Small intestine (tissue), 7 donors: ENCODE data around the gene SMDT1. TPM values are rescaled to one million over a fixed set of nuclear protein-coding genes. Genes with fewer than 3 reads are reported as not detected.
"Not testable (repeated sequence)": the region's sequence is repeated elsewhere in the genome, so short reads cannot be mapped to it uniquely, and the experiment has no call there.

Experiments used
- DNase-seq, 2 donors: peaks; one replicate each; pipeline versions ENCODE4 v3.0.0 to v3.0.0-alpha.2; 2013
- FAIRE-seq: peaks from 2 replicates; lab custom pipeline; 2012; peaks lifted over from hg19 to GRCh38; lab: Jason Lieb, UNC
- H3K27ac ChIP-seq, 3 donors: one replicate each; pipeline ENCODE4 v1.5.1; 2013; ENCODE audit warnings: low read length in 2 of 3, mild to moderate bottlenecking in 2 of 3, control low read depth in 1 of 3, inconsistent platforms in 1 of 3, low read depth in 1 of 3, moderate library complexity in 1 of 3
- H3K27me3 ChIP-seq, 3 donors: one replicate each; pipeline ENCODE4 v1.6.1; 2013; ENCODE audit warnings: low read length in 3 of 3, inconsistent platforms in 1 of 3; ENCODE audit not compliant: control insufficient read depth in 3 of 3, insufficient read depth in 3 of 3
- H3K36me3 ChIP-seq, 3 donors: one replicate each; pipeline ENCODE4 v1.6.1; 2013; ENCODE audit warnings: low read length in 3 of 3, inconsistent platforms in 1 of 3, low read depth in 1 of 3, mild to moderate bottlenecking in 1 of 3, moderate library complexity in 1 of 3; ENCODE audit not compliant: control insufficient read depth in 3 of 3, insufficient read depth in 2 of 3
- H3K4me1 ChIP-seq, 3 donors: one replicate each; pipeline ENCODE4 v1.6.1; 2013; ENCODE audit warnings: low read length in 2 of 3, inconsistent platforms in 1 of 3, low read depth in 1 of 3, mild to moderate bottlenecking in 1 of 3, moderate library complexity in 1 of 3; ENCODE audit not compliant: control insufficient read depth in 3 of 3, insufficient read depth in 2 of 3
- H3K4me3 ChIP-seq, 3 donors: one replicate each; pipeline ENCODE4 v1.5.1; 2013; ENCODE audit warnings: low read length in 3 of 3, control low read depth in 1 of 3, inconsistent platforms in 1 of 3, low read depth in 1 of 3, mild to moderate bottlenecking in 1 of 3, moderate library complexity in 1 of 3
- H3K9me3 ChIP-seq, 2 donors: one replicate each; pipeline ENCODE4 v1.6.1; 2013; ENCODE audit warnings: low read depth in 1 of 2, low read length in 1 of 2; ENCODE audit not compliant: control insufficient read depth in 2 of 2, insufficient read depth in 1 of 2
- WGBS, 3 donors: extraction: QIAGEN DNeasy Blood & Tissue Kit; methylation state at CpG; one replicate each; pipeline ENCODE4 v1.1.7; 2013; 5-methylcytosine and 5-hydroxymethylcytosine counted together
- polyA plus RNA-seq, 4 donors: library from polyadenylated mRNA; stranded (reverse) in 3 of 4; unstranded in 1 of 4; fragments of 200-250 nt in 3 of 4; fragments of 120-200 nt in 1 of 4; gene quantifications; one replicate each; pipeline versions ENCODE4 v1.2.1 to v1.2.3, GENCODE V29; 2013
- donor health status: healthy with polysubstance abuse.
- donor health status: control.
- donor health status: control.
- donor health status: Bipolar disorder and iron deficiency.
- donor health status: healthy.

The SMDT1 gene
- polyA plus RNA-seq, 4 donors, result 98.4 to 304 (median 134) TPM

GRCh38 chr22:42128007-42128406 is 48.5 kb downstream of the SMDT1 start:
- FAIRE-seq, DNase-seq, H3K4me1 ChIP-seq, H3K4me3 ChIP-seq, H3K9me3 ChIP-seq, H3K27me3 ChIP-seq, H3K36me3 ChIP-seq, H3K27ac ChIP-seq: not testable (repeated sequence)
- WGBS, 3 donors, result 86 to 88% (median 88%) methylated on average over 10 to 13 of the region's 13 CpGs

DNA sequence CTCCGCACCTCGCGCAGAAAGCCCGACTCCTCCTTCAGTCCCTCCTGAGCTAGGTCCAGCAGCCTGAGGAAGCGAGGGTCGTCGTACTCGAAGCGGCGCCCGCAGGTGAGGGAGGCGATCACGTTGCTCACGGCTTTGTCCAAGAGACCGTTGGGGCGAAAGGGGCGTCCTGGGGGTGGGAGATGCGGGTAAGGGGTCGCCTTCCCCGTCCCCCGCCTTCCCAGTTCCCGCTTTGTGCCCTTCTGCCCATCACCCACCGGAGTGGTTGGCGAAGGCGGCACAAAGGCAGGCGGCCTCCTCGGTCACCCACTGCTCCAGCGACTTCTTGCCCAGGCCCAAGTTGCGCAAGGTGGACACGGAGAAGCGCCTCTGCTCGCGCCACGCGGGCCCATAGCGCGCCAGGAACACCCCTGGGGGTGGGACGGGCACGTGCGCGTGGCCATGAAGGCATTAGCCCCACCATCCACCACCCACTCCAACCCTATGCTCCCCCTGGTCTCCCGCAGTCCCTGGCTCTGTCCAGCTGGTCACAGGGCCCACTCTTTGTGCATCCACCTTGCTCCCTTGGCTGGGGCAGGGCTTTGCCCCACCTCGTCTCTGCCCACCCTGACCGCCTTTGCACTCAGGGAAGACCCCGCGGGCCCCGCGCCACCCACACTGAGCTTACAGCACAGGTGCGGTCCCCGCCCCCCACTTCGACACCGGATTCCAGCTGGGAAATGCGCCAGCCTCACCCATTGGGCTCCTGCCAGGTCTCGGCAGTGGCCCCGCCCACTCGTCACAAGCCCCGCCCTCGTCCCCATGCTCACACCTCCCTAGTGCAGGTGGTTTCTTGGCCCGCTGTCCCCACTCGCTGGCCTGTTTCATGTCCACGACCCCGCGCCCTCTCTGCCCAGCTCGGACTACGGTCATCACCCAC is 49.5 kb downstream of the SMDT1 start:
- H3K4me1 ChIP-seq, H3K27me3 ChIP-seq, H3K36me3 ChIP-seq, FAIRE-seq, H3K27ac ChIP-seq, H3K9me3 ChIP-seq: not testable (repeated sequence)
- H3K4me3 ChIP-seq, result peak overlapping the region in 1 of 3 donors; percentile 28
- WGBS, 3 donors, result 50 to 73% (median 57%) methylated on average over 47 to 65 of the region's 65 CpGs
- peak; percentile 22 to 78 for DNase-seq

DNA sequence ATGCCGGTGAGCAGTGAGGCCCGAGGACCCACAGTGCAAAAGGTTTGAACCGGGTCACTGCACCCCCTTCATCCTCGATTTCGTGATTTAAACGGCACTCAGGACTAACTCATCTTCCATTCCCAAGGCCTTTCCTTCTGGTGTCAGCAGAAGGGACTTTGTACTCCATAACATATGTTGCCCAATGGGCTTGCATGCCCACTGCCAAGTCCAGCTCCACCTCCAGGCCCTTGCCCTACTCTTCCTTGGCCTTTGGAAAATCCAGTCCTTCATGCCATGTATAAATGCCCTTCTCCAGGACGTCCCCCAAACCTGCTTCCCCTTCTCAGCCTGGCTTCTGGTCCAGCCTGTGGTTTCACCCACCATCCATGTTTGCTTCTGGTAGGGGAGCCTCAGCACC is 50.7 kb downstream of the SMDT1 start:
- H3K4me3 ChIP-seq, DNase-seq, H3K9me3 ChIP-seq, H3K27me3 ChIP-seq, FAIRE-seq, H3K4me1 ChIP-seq: not testable (repeated sequence)
- Histone ChIP-seq H3K27ac (peak overlapping the region in 2 of 3 donors; percentile 41 to 94), H3K36me3 (peaks cover 0 to 17% (median 3%) of the 10 kb centered on the region in 3 donors)
- 0 to 13% (median 13%) methylated on average over 1 of the region's 7 CpGs for WGBS, 3 donors

DNA sequence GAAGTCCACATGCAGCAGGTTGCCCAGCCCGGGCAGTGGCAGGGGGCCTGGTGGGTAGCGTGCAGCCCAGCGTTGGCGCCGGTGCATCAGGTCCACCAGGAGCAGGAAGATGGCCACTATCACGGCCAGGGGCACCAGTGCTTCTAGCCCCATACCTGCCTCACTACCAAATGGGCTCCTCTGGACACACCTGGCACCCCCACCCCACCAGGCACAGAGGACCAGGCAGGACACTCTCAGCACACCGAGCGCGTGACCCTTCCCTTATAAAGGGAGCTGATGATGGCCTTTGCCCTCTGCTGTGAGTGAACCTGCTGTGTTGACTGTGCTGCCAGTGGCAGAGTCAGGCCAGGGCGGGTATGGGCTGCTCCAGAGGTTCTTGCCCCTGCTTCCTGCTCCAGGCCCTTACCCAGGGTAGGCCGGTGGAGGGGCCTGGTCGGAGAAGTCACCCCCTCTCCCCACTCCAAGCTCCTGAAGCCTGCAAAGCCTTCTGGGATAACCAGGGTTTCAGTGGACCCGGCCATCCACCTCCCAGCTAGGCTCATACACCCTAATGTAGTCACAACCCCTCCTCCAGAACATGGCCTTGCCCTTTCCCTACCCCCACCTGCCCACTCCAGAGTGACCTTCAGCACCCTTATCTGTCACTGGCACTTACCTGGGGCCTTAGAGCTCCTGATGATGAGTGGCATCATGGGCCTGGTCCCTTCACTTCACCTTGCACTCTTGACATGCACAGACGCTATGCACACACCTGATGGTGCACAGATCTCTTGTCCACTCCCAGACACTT is 51.3 kb downstream of the SMDT1 start, which contains the start of gene CYP2D6:
Gene CYP2D6 (minus strand): TSS at position 172 of the 793 bp plus-strand sequence. CDS start 19 bp downstream, at position 153.
- H3K4me1 ChIP-seq, FAIRE-seq, H3K4me3 ChIP-seq, H3K9me3 ChIP-seq, H3K27me3 ChIP-seq: not testable (repeated sequence)
- peak; percentile 41 to 86 for DNase-seq
- 45 to 81% (median 64%) methylated on average over 10 to 13 of the region's 14 CpGs for WGBS, 3 donors
- Histone ChIP-seq H3K27ac (peak within 1 kb of the TSS; percentile 41 to 94 (median 54)), H3K36me3 (peaks cover 0 to 16% (median 3%) of the 10 kb centered on the region in 3 donors)

- Histone ChIP-seq H3K9me3 (peaks cover 0 to 5% of the 10 kb centered on the region in 2 donors), H3K27me3 (no peaks in the 10 kb centered on the region), H3K4me3 (no peak overlapping the region), H3K27ac (peak overlapping the region in 2 of 3 donors; percentile 3 to 82), H3K4me1 (peaks cover 0 to 3% (median 2%) of the 10 kb centered on the region in 3 donors), H3K36me3 (peaks cover 0 to 13% (median 3%) of the 10 kb centered on the region in 3 donors)
- DNase-seq (no peak), FAIRE-seq (no peak)
- 65 to 77% (median 76%) methylated on average over 8 of the region's 8 CpGs for WGBS, 3 donors
Measured at GRCh38 chr22:42131562-42131961, 52.1 kb downstream of the SMDT1 start.

- Histone ChIP-seq H3K36me3 (peaks cover 0 to 13% (median 0%) of the 10 kb centered on the region in 3 donors), H3K27me3 (no peaks in the 10 kb centered on the region), H3K4me1 (peaks cover 0 to 3% (median 2%) of the 10 kb centered on the region in 3 donors), H3K27ac (no peak overlapping the region), H3K9me3 (peaks cover 0 to 5% of the 10 kb centered on the region in 2 donors), H3K4me3 (no peak overlapping the region)
- 78 to 87% (median 83%) methylated on average over 13 of the region's 13 CpGs for WGBS, 3 donors
- DNase-seq, result no peak
- no peak for FAIRE-seq
Measured at GRCh38 chr22:42132457-42132856, 53.0 kb downstream of the SMDT1 start.

Other genes starting within 250 kb of the SMDT1 start
- 10 to 100 TPM; 14.1 to 82.2 (median 48.1) TPM for gene SREBF2, start 246.6 kb upstream of the SMDT1 start, polyA plus RNA-seq
- gene SHISA8, start 164.6 kb upstream of the SMDT1 start, polyA plus RNA-seq, result under 1 TPM in 2 of 4 donors, not detected in 2; 0.04 to 0.10 TPM
- gene TNFRSF13C, start 152.9 kb upstream of the SMDT1 start, polyA plus RNA-seq, result 1 to 10 TPM in 2 of 4 donors, under 1 TPM in 1, not detected in 1; 0.54 to 2.5 (median 1.3) TPM
- 10 to 100 TPM in 2 of 4 donors, 1 to 10 TPM in 2; 2.2 to 42.0 (median 8.0) TPM for gene CENPM, start 132.5 kb upstream of the SMDT1 start, polyA plus RNA-seq
- gene SEPTIN3, start 110.3 kb upstream of the SMDT1 start, polyA plus RNA-seq, result 1 to 10 TPM in 1 of 4 donors, under 1 TPM in 2, not detected in 1; 0.49 to 1.2 (median 0.81) TPM
- 1 to 10 TPM in 3 of 4 donors, under 1 TPM in 1; 0.52 to 2.2 (median 1.5) TPM for gene WBP2NL, start 80.9 kb upstream of the SMDT1 start, polyA plus RNA-seq
- gene NAGA, start 8.9 kb upstream of the SMDT1 start, polyA plus RNA-seq, result 10 to 100 TPM in 3 of 4 donors, 1 to 10 TPM in 1; 8.7 to 36.8 (median 17.1) TPM
- 10 to 100 TPM in 1 of 4 donors, 1 to 10 TPM in 3; 4.9 to 11.6 (median 9.2) TPM for gene PHETA2, start 5.5 kb upstream of the SMDT1 start, polyA plus RNA-seq
- 100 to 1,000 TPM in 3 of 4 donors, 10 to 100 TPM in 1; 62.9 to 258 (median 151) TPM for gene NDUFA6, start 11.1 kb downstream of the SMDT1 start, polyA plus RNA-seq
- gene CYP2D6, start 51.1 kb downstream of the SMDT1 start, polyA plus RNA-seq, result 100 to 1,000 TPM in 1 of 4 donors, 10 to 100 TPM in 1, 1 to 10 TPM in 2; 5.8 to 172 (median 22.4) TPM
- 10 to 100 TPM in 2 of 4 donors, 1 to 10 TPM in 2; 6.2 to 32.0 (median 13.5) TPM for gene TCF20, start 191.0 kb downstream of the SMDT1 start, polyA plus RNA-seq